HG03520 (cell line): ENCODE results near the gene NDUFA8.

Experiments used
- ATAC-seq: cut with Tn5 transposase; IDR thresholded peaks from one replicate; pipeline ENCODE4 v1.9.1; 2021; ENCODE audit warnings: mild to moderate bottlenecking, moderate library complexity; ENCODE audit not compliant: unreplicated experiment

Gene NDUFA8

GRCh38 chr9:122186301-122186700 is 26.7 kb upstream of the NDUFA8 start:
- no peak for ATAC-seq

GRCh38 chr9:122184551-122184950 is 25.0 kb upstream of the NDUFA8 start:
- ATAC-seq, result no peak

GRCh38 chr9:122183501-122183900 is 23.9 kb upstream of the NDUFA8 start:
- no peak for ATAC-seq

GRCh38 chr9:122180633-122181032 is 21.1 kb upstream of the NDUFA8 start:
- ATAC-seq, result no peak

GRCh38 chr9:122179690-122180074 is 20.1 kb upstream of the NDUFA8 start:
- ATAC-seq, result no peak

- ATAC-seq, result no peak
Measured at GRCh38 chr9:122179054-122179689, 19.6 kb upstream of the NDUFA8 start.

GRCh38 chr9:122176916-122177315 is 17.3 kb upstream of the NDUFA8 start:
- ATAC-seq, result no peak

- ATAC-seq, result no peak
Measured at GRCh38 chr9:122173670-122174069, 14.1 kb upstream of the NDUFA8 start.

GRCh38 chr9:122172131-122172530 is 12.6 kb upstream of the NDUFA8 start:
- ATAC-seq, result no peak

GRCh38 chr9:122168356-122168755 is 8.8 kb upstream of the NDUFA8 start:
- no peak for ATAC-seq

- no peak for ATAC-seq
Measured at GRCh38 chr9:122164286-122164685, 4.7 kb upstream of the NDUFA8 start.

GRCh38 chr9:122162415-122162814 is 2.8 kb upstream of the NDUFA8 start:
- ATAC-seq, result no peak

GRCh38 chr9:122159925-122160246 is 307 bp upstream of the NDUFA8 start:
- no peak for ATAC-seq

GRCh38 chr9:122158202-122158601 is 1.4 kb downstream of the NDUFA8 start:
- peak; percentile 50 for ATAC-seq

- no peak for ATAC-seq
Measured at GRCh38 chr9:122155796-122156195, 3.8 kb downstream of the NDUFA8 start.

GRCh38 chr9:122151267-122151828 is 8.2 kb downstream of the NDUFA8 start:
- no peak for ATAC-seq

- no peak for ATAC-seq
Measured at GRCh38 chr9:122145592-122145863, 14.1 kb downstream of the NDUFA8 start.

GRCh38 chr9:122144836-122145591 is 14.6 kb downstream of the NDUFA8 start:
- no peak for ATAC-seq

- no peak for ATAC-seq
Measured at GRCh38 chr9:122143876-122144405, 15.6 kb downstream of the NDUFA8 start.

- ATAC-seq, result no peak
Measured at GRCh38 chr9:122143296-122143695, 16.3 kb downstream of the NDUFA8 start.

GRCh38 chr9:122141671-122142070 is 17.9 kb downstream of the NDUFA8 start:
- no peak for ATAC-seq
